Cardiac muscle cell (in vitro differentiated cells and primary cell): Measurements from ENCODE around the gene CTCFL. TPM values are rescaled to one million over a fixed set of nuclear protein-coding genes. Genes with fewer than 3 reads are reported as not detected.

Source experiments
- DNase-seq, 2 donors: peaks; one replicate each; pipeline versions ENCODE4 v3.0.0 to v3.0.0-alpha.2; 2010 to 2017; ENCODE audit warnings: low read depth in 1 of 2, low spot score in 1 of 2
- H3K27ac ChIP-seq: fragments of 200-600 bp; sonication (generic); 2 replicates; pipeline ENCODE4 v1.5.1; 2016
- H3K27me3 ChIP-seq: fragments of 200-600 bp; sonication (generic); 2 replicates; pipeline ENCODE4 v1.6.0; 2016; ENCODE audit warnings: control low read depth
- H3K36me3 ChIP-seq: fragments of 200-600 bp; sonication (generic); 2 replicates; pipeline ENCODE4 v1.5.1; 2016; ENCODE audit warnings: control low read depth
- H3K4me1 ChIP-seq: fragments of 200-600 bp; sonication (generic); 2 replicates; pipeline ENCODE4 v1.8.1; 2017; ENCODE audit warnings: low read depth, mild to moderate bottlenecking, mixed run types
- H3K4me3 ChIP-seq: fragments of 200-600 bp; sonication (generic); 2 replicates; pipeline ENCODE4 v1.5.1; 2016; ENCODE audit warnings: mild to moderate bottlenecking
- H3K9me3 ChIP-seq: fragments of 200-600 bp; sonication (generic); 2 replicates; pipeline ENCODE4 v1.5.1; 2017; ENCODE audit warnings: low read depth, mild to moderate bottlenecking, control low read depth
- polyA plus RNA-seq: library from polyadenylated mRNA; unstranded; fragments of >200 nt; fragmentation: Nextera tagmentation; extraction: Ambion mirVana; gene quantifications from 2 replicates; pipeline ENCODE4 v1.2.1, GENCODE V29; 2016
- total RNA-seq: library from RNA; depleted of rRNA; stranded (reverse); fragments of >200 nt; gene quantifications from 2 replicates; pipeline ENCODE4 v1.2.3, GENCODE V29; 2016
- TF ChIP-seq, protein P1 (sequence below): IDR thresholded peaks from 2 replicates; pipeline ENCODE4 v1.5.1; 2012; ENCODE audit warnings: low read depth, mild to moderate bottlenecking, low read length

Gene CTCFL
- total and polyA plus RNA-seq, 2 experiments from 2014 or later = 0.09 TPM; not detected in 1

DNA sequence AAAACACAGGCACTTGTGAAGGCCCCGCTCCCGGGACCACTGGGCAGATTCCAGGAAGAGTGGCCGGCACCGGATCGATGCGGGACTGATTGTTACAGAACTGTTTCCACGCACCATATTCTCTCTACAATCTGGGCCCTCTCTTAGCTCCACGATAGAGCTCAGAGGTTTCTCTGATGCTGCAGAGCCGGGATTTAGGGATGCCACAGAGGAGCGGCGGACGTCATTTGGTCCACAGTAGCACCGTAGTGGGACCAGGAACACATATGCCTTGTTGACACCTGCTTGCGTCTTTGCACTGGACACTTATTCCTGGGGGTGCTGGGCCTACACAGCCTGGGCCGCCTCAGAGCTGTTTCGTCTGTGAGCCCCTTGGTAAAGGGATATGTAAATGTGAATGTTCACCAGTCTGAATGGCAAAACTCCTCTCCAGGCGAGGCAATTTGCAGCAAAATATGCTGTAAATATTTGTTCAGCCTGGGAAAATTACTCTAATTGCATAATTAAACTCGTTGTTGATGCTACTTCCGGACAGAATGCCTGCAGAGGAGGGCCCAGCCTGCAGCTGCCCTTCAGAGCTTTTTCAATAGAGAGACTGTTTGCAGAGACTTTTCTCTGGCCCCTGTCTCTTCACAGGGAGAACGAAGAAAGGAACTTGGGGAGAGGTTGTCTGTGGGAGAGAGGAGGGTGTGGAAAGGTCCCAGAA is 45.4 kb upstream of the CTCFL start:
- no peak overlapping the region for H3K4me3 ChIP-seq
- TF ChIP-seq, protein P1, sequence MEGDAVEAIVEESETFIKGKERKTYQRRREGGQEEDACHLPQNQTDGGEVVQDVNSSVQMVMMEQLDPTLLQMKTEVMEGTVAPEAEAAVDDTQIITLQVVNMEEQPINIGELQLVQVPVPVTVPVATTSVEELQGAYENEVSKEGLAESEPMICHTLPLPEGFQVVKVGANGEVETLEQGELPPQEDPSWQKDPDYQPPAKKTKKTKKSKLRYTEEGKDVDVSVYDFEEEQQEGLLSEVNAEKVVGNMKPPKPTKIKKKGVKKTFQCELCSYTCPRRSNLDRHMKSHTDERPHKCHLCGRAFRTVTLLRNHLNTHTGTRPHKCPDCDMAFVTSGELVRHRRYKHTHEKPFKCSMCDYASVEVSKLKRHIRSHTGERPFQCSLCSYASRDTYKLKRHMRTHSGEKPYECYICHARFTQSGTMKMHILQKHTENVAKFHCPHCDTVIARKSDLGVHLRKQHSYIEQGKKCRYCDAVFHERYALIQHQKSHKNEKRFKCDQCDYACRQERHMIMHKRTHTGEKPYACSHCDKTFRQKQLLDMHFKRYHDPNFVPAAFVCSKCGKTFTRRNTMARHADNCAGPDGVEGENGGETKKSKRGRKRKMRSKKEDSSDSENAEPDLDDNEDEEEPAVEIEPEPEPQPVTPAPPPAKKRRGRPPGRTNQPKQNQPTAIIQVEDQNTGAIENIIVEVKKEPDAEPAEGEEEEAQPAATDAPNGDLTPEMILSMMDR = no peak
- H3K4me1 ChIP-seq = no peaks in the 10 kb centered on the region
- no peaks in the 10 kb centered on the region for H3K27me3 ChIP-seq
- H3K9me3 ChIP-seq = no peaks in the 10 kb centered on the region
- H3K36me3 ChIP-seq = no peaks in the 10 kb centered on the region
- H3K27ac ChIP-seq = no peak overlapping the region
- DNase-seq = no peak

GRCh38 chr20:57568960-57569359 is 44.0 kb upstream of the CTCFL start:
- Histone ChIP-seq H3K27me3 (no peaks in the 10 kb centered on the region), H3K36me3 (no peaks in the 10 kb centered on the region), H3K4me1 (no peaks in the 10 kb centered on the region), H3K4me3 (no peak overlapping the region), H3K9me3 (no peaks in the 10 kb centered on the region), H3K27ac (no peak overlapping the region)
- no peak for DNase-seq
- TF ChIP-seq, protein P1 = no peak

DNA sequence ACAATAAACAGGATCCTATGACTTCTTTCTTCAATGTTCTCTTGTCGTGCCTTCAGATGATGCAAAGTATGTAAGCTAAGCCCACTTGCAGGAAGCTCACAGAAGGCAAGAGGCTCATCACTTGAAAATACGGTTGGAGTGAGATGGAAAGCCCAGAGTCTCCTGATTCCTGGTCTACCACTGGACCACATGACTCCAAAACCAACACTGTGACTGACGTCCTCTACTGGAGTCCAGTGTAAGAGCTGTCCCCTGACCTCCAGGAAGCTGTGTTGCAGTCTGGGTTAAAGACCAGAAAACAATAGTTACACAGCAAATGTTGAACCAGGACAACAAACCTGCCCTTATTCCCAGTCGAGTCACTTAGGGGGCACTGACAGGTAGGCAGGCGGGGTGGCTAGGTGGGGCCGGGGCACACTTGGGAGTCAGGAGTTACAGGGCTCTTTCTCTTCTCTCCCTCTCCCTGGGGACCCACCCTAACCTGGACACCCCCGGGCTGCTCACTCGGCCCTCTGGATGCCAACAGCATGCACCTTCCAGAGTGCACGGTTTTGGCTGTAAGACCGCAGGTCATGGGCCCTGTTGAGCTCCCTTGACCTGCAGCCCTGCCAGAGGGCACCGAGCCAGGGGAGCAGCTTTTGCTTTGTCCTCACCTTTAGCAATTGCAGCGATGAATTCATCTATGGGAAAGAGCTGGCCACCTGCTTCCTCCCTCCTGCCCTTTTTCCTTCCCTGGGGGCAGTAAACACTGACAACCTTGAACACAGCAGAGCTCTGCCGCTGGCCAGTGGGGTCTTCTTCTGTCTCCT is 43.4 kb upstream of the CTCFL start:
- H3K27me3 ChIP-seq = no peaks in the 10 kb centered on the region
- H3K27ac ChIP-seq = no peak overlapping the region
- no peak overlapping the region for H3K4me3 ChIP-seq
- H3K9me3 ChIP-seq = no peaks in the 10 kb centered on the region
- DNase-seq = no peak
- TF ChIP-seq, protein P1 = no peak
- H3K4me1 ChIP-seq = no peaks in the 10 kb centered on the region
- H3K36me3 ChIP-seq = no peaks in the 10 kb centered on the region

GRCh38 chr20:57567471-57568079 is 42.6 kb upstream of the CTCFL start:
- H3K4me3 ChIP-seq = no peak overlapping the region
- H3K9me3 ChIP-seq = no peaks in the 10 kb centered on the region
- H3K27me3 ChIP-seq = no peaks in the 10 kb centered on the region
- H3K4me1 ChIP-seq = no peaks in the 10 kb centered on the region
- TF ChIP-seq, protein P1 = no peak
- H3K27ac ChIP-seq = no peak overlapping the region
- DNase-seq = no peak
- no peaks in the 10 kb centered on the region for H3K36me3 ChIP-seq

GRCh38 chr20:57566803-57567459 is 42.0 kb upstream of the CTCFL start:
- Histone ChIP-seq H3K9me3 (no peaks in the 10 kb centered on the region), H3K36me3 (no peaks in the 10 kb centered on the region), H3K4me1 (no peaks in the 10 kb centered on the region), H3K27me3 (no peaks in the 10 kb centered on the region), H3K4me3 (no peak overlapping the region), H3K27ac (no peak overlapping the region)
- TF ChIP-seq, protein P1 = no peak
- no peak for DNase-seq
